Smooth muscle cell (in vitro differentiated cells): ENCODE data around the gene SUSD2. TPM values are rescaled to one million over a fixed set of nuclear protein-coding genes. Genes with fewer than 3 reads are reported as not detected.
A peak's percentile ranks its signal among the peaks of the same experiment; 100 is the strongest.

Source experiments
- DNase-seq: peaks from one replicate; lab custom pipeline; 2025; ENCODE audit not compliant: unreplicated experiment; lab: John Stamatoyannopoulos, UW
- H2AFZ ChIP-seq: fragments of 200-600 bp; sonication (generic); 2 replicates; pipeline ENCODE4 v1.6.0; 2016; ENCODE audit warnings: antibody characterized with exemption, low read depth, mild to moderate bottlenecking
- H3F3A ChIP-seq: fragments of 200-600 bp; sonication (generic); 2 replicates; pipeline ENCODE4 v1.6.0; 2017; ENCODE audit warnings: antibody characterized with exemption, low read depth
- H3K27ac ChIP-seq: fragments of 200-600 bp; sonication (generic); 2 replicates; pipeline ENCODE4 v1.5.1; 2016; ENCODE audit warnings: low read depth, mild to moderate bottlenecking
- H3K27me3 ChIP-seq: fragments of 200-600 bp; sonication (generic); 2 replicates; pipeline ENCODE4 v1.6.1; 2016; ENCODE audit warnings: low read depth, mild to moderate bottlenecking
- H3K36me3 ChIP-seq: fragments of 200-600 bp; sonication (generic); 2 replicates; pipeline ENCODE4 v1.5.1; 2016; ENCODE audit warnings: low read depth
- H3K4me1 ChIP-seq: fragments of 200-600 bp; sonication (generic); 2 replicates; pipeline ENCODE4 v1.5.1; 2016; ENCODE audit warnings: low read depth
- H3K4me2 ChIP-seq: fragments of 200-600 bp; sonication (generic); 2 replicates; pipeline ENCODE4 v1.6.0; 2016; ENCODE audit warnings: mild to moderate bottlenecking
- H3K4me3 ChIP-seq: fragments of 200-600 bp; sonication (generic); 2 replicates; pipeline ENCODE4 v1.5.1; 2016; ENCODE audit warnings: mild to moderate bottlenecking
- H3K79me2 ChIP-seq: fragments of 200-600 bp; sonication (generic); 2 replicates; pipeline ENCODE4 v1.6.0; 2016; ENCODE audit warnings: low read depth, mild to moderate bottlenecking
- H3K9ac ChIP-seq: fragments of 200-600 bp; sonication (generic); 2 replicates; pipeline ENCODE4 v1.6.0; 2016; ENCODE audit warnings: low read depth
- H3K9me3 ChIP-seq: fragments of 200-600 bp; sonication (generic); replicated peaks from 2 replicates; pipeline ENCODE4 v1.5.1; 2016; ENCODE audit warnings: low read depth
- H4K20me1 ChIP-seq: fragments of 200-600 bp; sonication (generic); 2 replicates; pipeline ENCODE4 v1.6.0; 2016; ENCODE audit warnings: low read depth
- CTCF ChIP-seq: fragments of 200-600 bp; sonication (generic); IDR thresholded peaks from 2 replicates; pipeline ENCODE4 v1.5.1; 2017; ENCODE audit warnings: borderline replicate concordance, mild to moderate bottlenecking, antibody characterized with exemption; ENCODE audit not compliant: insufficient read depth, poor library complexity, severe bottlenecking
- WGBS: methylation state at CpG from one replicate; pipeline ENCODE4 v1.1.7; 2016; ENCODE audit warnings: low lambda C conversion rate; 5-methylcytosine and 5-hydroxymethylcytosine counted together
- polyA plus RNA-seq: library from polyadenylated mRNA; unstranded; fragments of >200 nt; fragmentation: Nextera tagmentation; extraction: Ambion mirVana; gene quantifications from 2 replicates; pipeline ENCODE4 v1.2.1, GENCODE V29; 2016
- total RNA-seq: library from RNA; depleted of rRNA; stranded (reverse); fragments of >200 nt; gene quantifications from 2 replicates; pipeline ENCODE4 v1.2.3, GENCODE V29; 2014

The SUSD2 gene
- total and polyA plus RNA-seq, 2 experiments from 2014 or later = 1.1 to 1.2 TPM

- Histone ChIP-seq H3K4me3 (no peak overlapping the region), H3K27ac (no peak overlapping the region), H4K20me1 (no peaks in the 10 kb centered on the region), H2AFZ (no peak overlapping the region), H3K79me2 (no peaks in the 10 kb centered on the region), H3F3A (no peaks in the 10 kb centered on the region), H3K9me3 (no peaks in the 10 kb centered on the region), H3K4me1 (no peaks in the 10 kb centered on the region), H3K27me3 (no peaks in the 10 kb centered on the region), H3K36me3 (no peaks in the 10 kb centered on the region), H3K4me2 (no peak overlapping the region), H3K9ac (no peak overlapping the region)
- 98% methylated on average over 12 of the region's 12 CpGs for WGBS
- no peak for DNase-seq
- no peak for TF ChIP-seq CTCF
Observed at GRCh38 chr22:24171822-24172221, 9.5 kb upstream of the SUSD2 start.

- WGBS = 59% methylated on average over 11 of the region's 11 CpGs
- Histone ChIP-seq H3F3A (no peaks in the 10 kb centered on the region), H3K27me3 (no peaks in the 10 kb centered on the region), H3K9ac (no peak overlapping the region), H3K4me1 (no peaks in the 10 kb centered on the region), H3K79me2 (no peaks in the 10 kb centered on the region), H3K9me3 (no peaks in the 10 kb centered on the region), H2AFZ (no peak overlapping the region), H3K4me2 (no peak overlapping the region), H4K20me1 (no peaks in the 10 kb centered on the region), H3K36me3 (no peaks in the 10 kb centered on the region), H3K4me3 (no peak overlapping the region), H3K27ac (no peak overlapping the region)
- TF ChIP-seq CTCF = peak; percentile 66
- DNase-seq = peak; percentile 11
Observed at GRCh38 chr22:24175160-24175808, 6.0 kb upstream of the SUSD2 start.

- Histone ChIP-seq H3K36me3 (no peaks in the 10 kb centered on the region), H2AFZ (no peak overlapping the region), H3K27ac (no peak overlapping the region), H3K4me1 (no peaks in the 10 kb centered on the region), H3K4me2 (no peak overlapping the region), H3K79me2 (no peaks in the 10 kb centered on the region), H4K20me1 (no peaks in the 10 kb centered on the region), H3K9me3 (no peaks in the 10 kb centered on the region), H3K4me3 (no peak overlapping the region), H3K27me3 (no peaks in the 10 kb centered on the region), H3F3A (no peaks in the 10 kb centered on the region), H3K9ac (no peak overlapping the region)
- no peak for DNase-seq
- TF ChIP-seq CTCF = no peak
- 97% methylated on average over 11 of the region's 11 CpGs for WGBS
Observed at GRCh38 chr22:24176040-24176439, 5.2 kb upstream of the SUSD2 start.

GRCh38 chr22:24176630-24177029, 4.7 kb upstream of the SUSD2 start:
- H3K9ac ChIP-seq = no peak overlapping the region
- no peaks in the 10 kb centered on the region for H3K79me2 ChIP-seq
- H2AFZ ChIP-seq = no peak overlapping the region
- no peak for TF ChIP-seq CTCF
- no peak overlapping the region for H3K27ac ChIP-seq
- no peaks in the 10 kb centered on the region for H4K20me1 ChIP-seq
- 98% methylated on average over 10 of the region's 10 CpGs for WGBS
- H3K9me3 ChIP-seq = no peaks in the 10 kb centered on the region
- DNase-seq = no peak
- no peaks in the 10 kb centered on the region for H3F3A ChIP-seq
- H3K4me3 ChIP-seq = no peak overlapping the region
- no peaks in the 10 kb centered on the region for H3K27me3 ChIP-seq
- H3K36me3 ChIP-seq = no peaks in the 10 kb centered on the region
- H3K4me2 ChIP-seq = no peak overlapping the region
- H3K4me1 ChIP-seq = peaks cover 3% of the 10 kb centered on the region
